Neural cell (in vitro differentiated cells): Measurements from ENCODE around the gene RGS6. TPM values are rescaled to one million over a fixed set of nuclear protein-coding genes. Genes with fewer than 3 reads are reported as not detected.

ENCODE experiments used
- H2AFZ ChIP-seq: fragments of 200-600, 300-800 bp; sonication (generic), shearing (Covaris generic); 2 replicates; pipeline ENCODE4 v1.6.0; 2014; ENCODE audit warnings: low read depth, mild to moderate bottlenecking, antibody characterized with exemption, low read length, moderate library complexity
- H3F3A ChIP-seq: fragments of 200-600 bp; shearing (Covaris generic); 2 replicates; pipeline ENCODE4 v1.6.1; 2016; ENCODE audit warnings: mild to moderate bottlenecking, moderate library complexity, mixed read lengths, antibody characterized with exemption, low read length; ENCODE audit not compliant: insufficient read depth, poor library complexity, severe bottlenecking
- H3K27ac ChIP-seq: fragments of 200-600, 300-800 bp; sonication (generic), shearing (Covaris generic); 2 replicates; pipeline ENCODE4 v1.5.1; 2014; ENCODE audit warnings: mild to moderate bottlenecking, low read length, moderate library complexity
- H3K27me3 ChIP-seq: fragments of 300-800, 200-600 bp; sonication (generic), shearing (Covaris generic); 2 replicates; pipeline ENCODE4 v1.6.0; 2014; ENCODE audit warnings: mild to moderate bottlenecking, low read depth, low read length, moderate library complexity; ENCODE audit not compliant: insufficient read depth
- H3K36me3 ChIP-seq: fragments of 300-800, 200-600 bp; sonication (generic), shearing (Covaris generic); 2 replicates; pipeline ENCODE4 v1.5.1; 2014; ENCODE audit warnings: mild to moderate bottlenecking, antibody characterized with exemption, low read length, moderate library complexity; ENCODE audit not compliant: insufficient read depth
- H3K4me2 ChIP-seq: fragments of 300-800, 200-600 bp; sonication (generic), shearing (Covaris generic); 2 replicates; pipeline ENCODE4 v1.6.0; 2014; ENCODE audit warnings: mild to moderate bottlenecking, low read length
- H3K4me3 ChIP-seq: fragments of 300-800, 200-600 bp; sonication (generic), shearing (Covaris generic); 2 replicates; pipeline ENCODE4 v1.5.1; 2014; ENCODE audit warnings: mild to moderate bottlenecking, low read length, moderate library complexity
- H3K79me2 ChIP-seq: fragments of 200-600 bp; shearing (Covaris generic); replicated peaks from 2 replicates; pipeline ENCODE4 v1.6.0; 2014; ENCODE audit warnings: mild to moderate bottlenecking, low read length, moderate library complexity; ENCODE audit not compliant: insufficient read depth
- H3K9ac ChIP-seq: fragments of 300-800, 200-600 bp; sonication (generic), shearing (Covaris generic); 2 replicates; pipeline ENCODE4 v1.6.1; 2016; ENCODE audit warnings: mild to moderate bottlenecking, low read length, mixed read lengths
- H3K9me2 ChIP-seq: fragments of 200-600 bp; shearing (Covaris generic); 2 replicates; pipeline ENCODE4 v1.6.1; 2016; ENCODE audit warnings: mild to moderate bottlenecking, low read length, mixed read lengths; ENCODE audit not compliant: insufficient read depth
- H3K9me3 ChIP-seq: fragments of 200-600, 300-800 bp; sonication (generic), shearing (Covaris generic); 2 replicates; pipeline ENCODE4 v1.6.1; 2016; ENCODE audit warnings: mild to moderate bottlenecking, mixed run types, low read length, moderate library complexity, mixed read lengths
- H4K20me1 ChIP-seq: fragments of 200-600 bp; shearing (Covaris generic); 2 replicates; pipeline ENCODE4 v1.6.1; 2016; ENCODE audit warnings: mild to moderate bottlenecking, mixed run types; ENCODE audit not compliant: insufficient read depth
- CTCF ChIP-seq: fragments of 450-650 bp; IDR thresholded peaks from 2 replicates; pipeline ENCODE4 v1.5.1; 2014; ENCODE audit warnings: antibody characterized with exemption, mild to moderate bottlenecking, moderate library complexity; ENCODE audit not compliant: poor library complexity, severe bottlenecking
- EP300 ChIP-seq: fragments of 450-650 bp; conservative IDR thresholded peaks from 2 replicates; pipeline ENCODE4 v1.6.1; 2014; ENCODE audit warnings: antibody characterized with exemption, mild to moderate bottlenecking, moderate library complexity; ENCODE audit not compliant: poor library complexity, severe bottlenecking
- EZH2 ChIP-seq: fragments of 200-600, 300-800 bp; shearing (Covaris generic), sonication (generic); IDR thresholded peaks from 2 replicates; pipeline ENCODE4 v1.6.1; 2014; ENCODE audit warnings: antibody characterized with exemption, low read length, borderline replicate concordance, mild to moderate bottlenecking; ENCODE audit not compliant: insufficient read depth, poor library complexity, severe bottlenecking
- MXI1 ChIP-seq: fragments of 450-650 bp; conservative IDR thresholded peaks from 2 replicates; pipeline ENCODE4 v1.6.1; 2014; ENCODE audit warnings: antibody characterized with exemption, mild to moderate bottlenecking; ENCODE audit not compliant: poor library complexity, severe bottlenecking
- POLR2AphosphoS5 ChIP-seq: IDR thresholded peaks from 2 replicates; pipeline ENCODE4 v1.6.1; 2012
- RAD21 ChIP-seq: fragments of 450-650 bp; conservative IDR thresholded peaks from 2 replicates; pipeline ENCODE4 v1.6.1; 2014; ENCODE audit warnings: antibody characterized with exemption, mild to moderate bottlenecking, moderate library complexity
- REST ChIP-seq: IDR thresholded peaks from 2 replicates; pipeline ENCODE4 v1.6.1; 2012; ENCODE audit warnings: borderline replicate concordance
- SMC3 ChIP-seq: fragments of 450-650 bp; conservative IDR thresholded peaks from 2 replicates; pipeline ENCODE4 v1.6.1; 2014; ENCODE audit warnings: antibody characterized with exemption, mild to moderate bottlenecking, moderate library complexity; ENCODE audit not compliant: poor library complexity
- TAF1 ChIP-seq: IDR thresholded peaks from 2 replicates; pipeline ENCODE4 v1.6.1; 2012; ENCODE audit warnings: low read depth
- polyA plus RNA-seq: library from polyadenylated mRNA; depleted of rRNA; stranded (reverse); fragments of >200 nt; gene quantifications from 2 replicates; pipeline ENCODE4 v1.2.3, GENCODE V29; 2014

The RGS6 gene
- polyA plus RNA-seq, 1 donor from 2014 or later, result 7.3 TPM

- Histone ChIP-seq H2AFZ (no peak overlapping the region), H3F3A (no peaks in the 10 kb centered on the region), H3K9ac (no peak overlapping the region)
Measured at GRCh38 chr14:72023128-72024042, 91.2 kb downstream of the RGS6 start.

More at GRCh38 chr14:72023128-72024042, 91.2 kb downstream of the RGS6 start:
- H3K36me3 ChIP-seq, result no peaks in the 10 kb centered on the region
- no peak overlapping the region for H3K4me3 ChIP-seq
- no peaks in the 10 kb centered on the region for H3K27me3 ChIP-seq
- H4K20me1 ChIP-seq, result no peaks in the 10 kb centered on the region
- no peaks in the 10 kb centered on the region for H3K9me2 ChIP-seq
- H3K27ac ChIP-seq, result no peak overlapping the region
- H3K9me3 ChIP-seq, result no peaks in the 10 kb centered on the region
- TF ChIP-seq POLR2AphosphoS5 (no peak), RAD21 (no peak), MXI1 (no peak), SMC3 (no peak), TAF1 (no peak), REST (no peak), CTCF (no peak), EZH2 (no peak), EP300 (no peak)
- no peaks in the 10 kb centered on the region for H3K79me2 ChIP-seq
- no peak overlapping the region for H3K4me2 ChIP-seq
